K562 (cell line): ENCODE measurements around the gene SEZ6. TPM values are rescaled to one million over a fixed set of nuclear protein-coding genes. Genes with fewer than 3 reads are reported as not detected.

Source experiments
- BCL6 ChIP-seq: fragments of 250-450 bp; sonication (Bioruptor Pico); IDR thresholded peaks from 2 replicates; pipeline ENCODE4 v1.4.0; 2020
- FIP1L1 ChIP-seq: fragments of 200-400 bp; formaldehyde crosslinking; IDR thresholded peaks from 2 replicates; pipeline ENCODE4 v1.6.1; 2018; ENCODE audit warnings: mild to moderate bottlenecking, low read depth, low read length; ENCODE audit not compliant: poor library complexity, severe bottlenecking
- HES1 ChIP-seq: fragments of 450-650 bp; IDR thresholded peaks from 2 replicates; pipeline ENCODE4 v1.6.1; 2016; ENCODE audit warnings: low read depth, mild to moderate bottlenecking, moderate library complexity
- MIER1 ChIP-seq: fragments of 450-650 bp; IDR thresholded peaks from 2 replicates; pipeline ENCODE4 v1.6.1; 2016; ENCODE audit warnings: antibody characterized with exemption, mild to moderate bottlenecking, low read depth
- NFYB ChIP-seq: IDR thresholded peaks from 2 replicates; pipeline ENCODE4 v1.6.1; 2011; ENCODE audit warnings: mild to moderate bottlenecking, moderate library complexity; ENCODE audit not compliant: insufficient read length; ENCODE audit errors: extremely low read depth
- NR4A1 ChIP-seq, 2 experiments: fragments of 250-450 bp in 1 of 2; fragments of 450-650 bp in 1 of 2; sonication (Bioruptor Pico) in 1 of 2; IDR thresholded peaks; 2 replicates each; pipeline versions ENCODE4 v1.4.0 to v1.6.1; 2016 to 2020; ENCODE audit warnings: mild to moderate bottlenecking in 2 of 2, missing compliant biosample characterization in 1 of 2, missing genetic modification characterization in 1 of 2, moderate library complexity in 1 of 2
- RBM34 ChIP-seq: fragments of 200-400 bp; formaldehyde crosslinking; IDR thresholded peaks from 2 replicates; pipeline ENCODE4 v1.6.1; 2018; ENCODE audit warnings: low read length, borderline replicate concordance; ENCODE audit not compliant: insufficient read depth
- REST ChIP-seq, 2 experiments: fragments of 450-650 bp; formaldehyde crosslinking in 1 of 2; IDR thresholded peaks; 2 replicates each; pipeline versions ENCODE4 v1.4.0 to v1.6.1; 2014 to 2020; ENCODE audit warnings: mild to moderate bottlenecking in 2 of 2, borderline replicate concordance in 1 of 2, low read depth in 1 of 2
- U2AF1 ChIP-seq: fragments of 200-400 bp; formaldehyde crosslinking; optimal IDR thresholded peaks from 2 replicates; pipeline ENCODE3; 2017; ENCODE audit warnings: mild to moderate bottlenecking, low read depth, low read length, moderate library complexity
- ZBTB11 ChIP-seq, 3 experiments: fragments of 200-800 bp in 1 of 3; fragments of 250-450 bp in 1 of 3; fragments of 450-650 bp in 1 of 3; sonication (Bioruptor Pico) in 1 of 3; sonication (Bioruptor generic) in 1 of 3; formaldehyde crosslinking in 1 of 3; IDR thresholded peaks; 2 replicates each; pipeline versions ENCODE4 v1.6.1 to v1.8.0; 2016 to 2022; ENCODE audit warnings: mild to moderate bottlenecking in 2 of 3, missing genetic modification characterization in 2 of 3, missing compliant biosample characterization in 1 of 3, moderate library complexity in 1 of 3
- ZBTB8A ChIP-seq: fragments of 450-650 bp; IDR thresholded peaks from 2 replicates; pipeline ENCODE4 v1.6.1; 2018; ENCODE audit warnings: mild to moderate bottlenecking, moderate library complexity; ENCODE audit not compliant: partially characterized antibody
- ZFP1 ChIP-seq: fragments of 450-650 bp; formaldehyde crosslinking; IDR thresholded peaks from 2 replicates; pipeline ENCODE4 v1.4.0; 2020; ENCODE audit warnings: mild to moderate bottlenecking, mixed read lengths
- polyA plus RNA-seq, 8 experiments: library from polyadenylated mRNA; depleted of rRNA in 4 of 8; stranded (reverse) in 5 of 8; unstranded in 3 of 8; fragments of >200 nt; fragmentation: Nextera tagmentation in 2 of 8; fragmentation: Illumina TruSeq in 1 of 8; extraction: Ambion mirVana in 2 of 8; extraction: Trizol in 1 of 8; gene quantifications; 2 replicates each; pipeline versions ENCODE4 v1.2.1 to v1.2.3, GENCODE V29; 2011 to 2014; ENCODE audit warnings: inconsistent platforms in 1 of 8, missing spikeins in 1 of 8
- total RNA-seq, 7 experiments: library from RNA; depleted of rRNA in 6 of 7; stranded (reverse); fragments of >200 nt in 6 of 7; fragmentation: Illumina TruSeq in 2 of 7; extraction: Trizol in 2 of 7; gene quantifications; 2 replicates each; pipeline versions ENCODE4 v1.2.1 to v1.2.3, GENCODE V29; 2011 to 2021; ENCODE audit warnings: low replicate concordance in 1 of 7

SEZ6 gene
- total and polyA plus RNA-seq, 9 of the 15 experiments (the other 6 are each of a cell fraction or from before 2014, with no cell fraction given), result not detected

- TF ChIP-seq REST (IDR thresholded peaks at IDR 0.05; ENCODE audit: borderline replicate concordance) (peak; percentile 41; the same call in 1 of the 2 replicates), REST (CRISPR knock-in tag; IDR thresholded peaks at IDR 0.05; ENCODE audit: low read depth) (no peak), HES1 (peak; percentile 78), RBM34 (no peak), FIP1L1 (no peak), NFYB (peak; percentile 19), ZBTB11 (CRISPR knock-in tag; IDR thresholded peaks at IDR 0.05) (peak in 1 of 3 experiments; percentile 58; a peak in 1 of 6 replicates), BCL6 (CRISPR knock-in tag) (no peak), U2AF1 (no peak), ZBTB8A (no peak), ZFP1 (no peak), MIER1 (no peak), NR4A1 (CRISPR knock-in tag; IDR thresholded peaks at IDR 0.05) (no peak), NR4A1 (tag; IDR thresholded peaks at IDR 0.05) (no peak)
These were observed 93.4 kb downstream of the SEZ6 start (continued) for GRCh38 chr17:28912281-28912937.
